Caki2 (cell line): ENCODE results near the gene RC3H2. TPM values are rescaled to one million over a fixed set of nuclear protein-coding genes. Genes with fewer than 3 reads are reported as not detected.
"Not testable (repeated sequence)": the region's sequence is repeated elsewhere in the genome, so short reads cannot be mapped to it uniquely, and the experiment has no call there.

Source experiments
- DNase-seq: peaks from one replicate; pipeline ENCODE4 v3.0.0-alpha.2; 2015; ENCODE audit warnings: low read depth
- in situ Hi-C: cut with HindIII; loops from 2 replicates; pipeline ENCODE4 v1.10.0; 2016; ENCODE audit warnings: low sequenced_read_pairs, low pct_unique_long_range_greater_than_20kb, mixed read lengths
- total RNA-seq: library from RNA; depleted of rRNA; stranded (reverse); fragments of >200 nt; shearing (Covaris generic); gene quantifications from 2 replicates; pipeline ENCODE4 v1.2.3, GENCODE V29; 2014; ENCODE audit warnings: low replicate concordance

The RC3H2 gene
- total RNA-seq, 1 experiment from 2014 or later, result 26.6 TPM

- DNase-seq, result no peak
- in situ Hi-C loops, result no loop called here
These were observed 47.3 kb downstream of the RC3H2 start for GRCh38 chr9:122857815-122858214.

- in situ Hi-C loops, result not testable (repeated sequence)
These were observed 52.9 kb downstream of the RC3H2 start for GRCh38 chr9:122852085-122852786.

GRCh38 chr9:122848256-122848943 is 56.8 kb downstream of the RC3H2 start:
- DNase-seq, result no peak
- in situ Hi-C loops, result no loop called here

More at GRCh38 chr9:122852085-122852786, 52.9 kb downstream of the RC3H2 start:
- not testable (repeated sequence) for DNase-seq

GRCh38 chr9:122846371-122846940 is 58.7 kb downstream of the RC3H2 start:
- no peak for DNase-seq
- in situ Hi-C loops, result no loop called here

GRCh38 chr9:122845116-122845515 is 60.0 kb downstream of the RC3H2 start:
- DNase-seq, result no peak

GRCh38 chr9:122844137-122844536 is 61.0 kb downstream of the RC3H2 start:
- in situ Hi-C loops, result no loop called here
- DNase-seq, result no peak

More at GRCh38 chr9:122845116-122845515, 60.0 kb downstream of the RC3H2 start:
- in situ Hi-C loops, result no loop called here

GRCh38 chr9:122841501-122841900 is 63.7 kb downstream of the RC3H2 start:
- in situ Hi-C loops, result no loop called here
- no peak for DNase-seq

GRCh38 chr9:122838441-122838840 is 66.7 kb downstream of the RC3H2 start:
- not testable (repeated sequence) for DNase-seq

GRCh38 chr9:122837266-122837850 is 67.8 kb downstream of the RC3H2 start:
- DNase-seq, result no peak
- in situ Hi-C loops, result no loop called here

More at GRCh38 chr9:122838441-122838840, 66.7 kb downstream of the RC3H2 start:
- in situ Hi-C loops, result not testable (repeated sequence)

- in situ Hi-C loops, result no loop called here
- no peak for DNase-seq
These were observed 69.8 kb downstream of the RC3H2 start for GRCh38 chr9:122835313-122835731.

- in situ Hi-C loops, result no loop called here
- DNase-seq, result no peak
These were observed 73.0 kb downstream of the RC3H2 start for GRCh38 chr9:122832194-122832593.

- in situ Hi-C loops, DNase-seq: not testable (repeated sequence)
These were observed 76.2 kb downstream of the RC3H2 start for GRCh38 chr9:122828965-122829284.

- DNase-seq, result no peak
- in situ Hi-C loops, result no loop called here
These were observed 77.4 kb downstream of the RC3H2 start for GRCh38 chr9:122827761-122828093.

GRCh38 chr9:122822938-122823337 is 82.2 kb downstream of the RC3H2 start:
- in situ Hi-C loops, result no loop called here
- DNase-seq, result no peak

- no peak for DNase-seq
- in situ Hi-C loops, result no loop called here
These were observed 83.1 kb downstream of the RC3H2 start for GRCh38 chr9:122822056-122822455.

- in situ Hi-C loops, result no loop called here
These were observed 83.7 kb downstream of the RC3H2 start for GRCh38 chr9:122821278-122821943.

GRCh38 chr9:122820490-122820845 is 84.7 kb downstream of the RC3H2 start:
- DNase-seq, result no peak
- in situ Hi-C loops, result no loop called here

More at GRCh38 chr9:122821278-122821943, 83.7 kb downstream of the RC3H2 start:
- no peak for DNase-seq

- in situ Hi-C loops, result no loop called here
- no peak for DNase-seq
These were observed 85.2 kb downstream of the RC3H2 start for GRCh38 chr9:122819791-122820489.
